H9 (cell line): ENCODE measurements around the gene CALML5. TPM values are rescaled to one million over a fixed set of nuclear protein-coding genes. Genes with fewer than 3 reads are reported as not detected.

ENCODE experiments used
- DNase-seq: peaks from one replicate; pipeline ENCODE4 v3.0.0-alpha.2; 2017
- H2AFZ ChIP-seq: one replicate; pipeline ENCODE4 v1.6.1; 2013; ENCODE audit warnings: mild to moderate bottlenecking, low read length, control low read depth, moderate library complexity
- H2AK5ac ChIP-seq: 2 replicates; pipeline ENCODE4 v1.6.1; 2013; ENCODE audit warnings: low read length, control low read depth, mixed read lengths; ENCODE audit not compliant: insufficient read length
- H2BK120ac ChIP-seq: one replicate; pipeline ENCODE4 v1.6.1; 2013; ENCODE audit warnings: low read depth, mild to moderate bottlenecking, low read length, control low read depth, inconsistent platforms; ENCODE audit not compliant: poor library complexity, severe bottlenecking
- H2BK12ac ChIP-seq: 2 replicates; pipeline ENCODE4 v1.6.1; 2013; ENCODE audit warnings: low read length, control low read depth, mixed read lengths, low read depth; ENCODE audit not compliant: insufficient read length
- H2BK15ac ChIP-seq: 2 replicates; pipeline ENCODE4 v1.6.1; 2013; ENCODE audit warnings: low read depth, low read length, control low read depth
- H2BK20ac ChIP-seq: one replicate; pipeline ENCODE4 v1.6.1; 2013; ENCODE audit warnings: low read depth, mild to moderate bottlenecking, low read length, control low read depth, inconsistent platforms; ENCODE audit not compliant: poor library complexity, severe bottlenecking
- H2BK5ac ChIP-seq: 2 replicates; pipeline ENCODE4 v1.6.1; 2013; ENCODE audit warnings: low read length, control low read depth, mixed read lengths; ENCODE audit not compliant: insufficient read length
- H3K14ac ChIP-seq: 2 replicates; pipeline ENCODE4 v1.6.1; 2013; ENCODE audit warnings: low read length, control low read depth; ENCODE audit not compliant: insufficient read depth
- H3K18ac ChIP-seq: 2 replicates; pipeline ENCODE4 v1.6.1; 2013; ENCODE audit warnings: low read depth, mild to moderate bottlenecking, mixed read lengths, low read length, control low read depth; ENCODE audit not compliant: insufficient read length
- H3K23ac ChIP-seq: 2 replicates; pipeline ENCODE4 v1.6.1; 2013; ENCODE audit warnings: low read length, control low read depth, mixed read lengths, low read depth; ENCODE audit not compliant: insufficient read length
- H3K23me2 ChIP-seq: 2 replicates; pipeline ENCODE4 v1.6.1; 2013; ENCODE audit warnings: low read depth, mild to moderate bottlenecking, mixed read lengths, low read length, control low read depth; ENCODE audit not compliant: insufficient read length, poor library complexity, severe bottlenecking
- H3K27ac ChIP-seq: 2 replicates; pipeline ENCODE4 v1.5.1; 2013; ENCODE audit warnings: low read length, control low read depth, mixed read lengths, low read depth; ENCODE audit not compliant: insufficient read length
- H3K27me3 ChIP-seq: 2 replicates; pipeline ENCODE4 v1.6.1; 2013; ENCODE audit warnings: low read length, control low read depth, inconsistent platforms; ENCODE audit not compliant: insufficient read depth
- H3K4ac ChIP-seq: 2 replicates; pipeline ENCODE4 v1.6.1; 2013; ENCODE audit warnings: low read depth, mild to moderate bottlenecking, control low read depth, inconsistent platforms, low read length, moderate library complexity
- H3K4me1 ChIP-seq: 2 replicates; pipeline ENCODE4 v1.6.1; 2013; ENCODE audit warnings: low read length, control low read depth, inconsistent platforms; ENCODE audit not compliant: insufficient read depth
- H3K4me2 ChIP-seq: 2 replicates; pipeline ENCODE4 v1.6.1; 2013; ENCODE audit warnings: low read length, control low read depth, mixed read lengths; ENCODE audit not compliant: insufficient read length, insufficient read depth
- H3K56ac ChIP-seq: 2 replicates; pipeline ENCODE4 v1.6.1; 2013; ENCODE audit warnings: low read depth, mild to moderate bottlenecking, mixed read lengths, low read length, control low read depth; ENCODE audit not compliant: insufficient read length
- H3K79me1 ChIP-seq: 2 replicates; pipeline ENCODE4 v1.6.1; 2013; ENCODE audit warnings: low read depth, mild to moderate bottlenecking, moderate library complexity, low read length, control low read depth, inconsistent platforms; ENCODE audit not compliant: insufficient read depth, poor library complexity, severe bottlenecking
- H3K79me2 ChIP-seq: 2 replicates; pipeline ENCODE4 v1.6.1; 2013; ENCODE audit warnings: low read length, control low read depth, inconsistent platforms; ENCODE audit not compliant: insufficient read depth
- H3K9ac ChIP-seq: 2 replicates; pipeline ENCODE4 v1.6.1; 2013; ENCODE audit warnings: low read length, control low read depth, mixed read lengths; ENCODE audit not compliant: insufficient read length; ENCODE audit errors: extremely low read depth
- H3K9me3 ChIP-seq: one replicate; pipeline ENCODE4 v1.6.1; 2013; ENCODE audit warnings: low read depth, low read length, inconsistent platforms; ENCODE audit not compliant: control insufficient read depth
- H3T11ph ChIP-seq: one replicate; pipeline ENCODE4 v1.6.1; 2013; ENCODE audit warnings: mild to moderate bottlenecking, low read length, control low read depth, inconsistent platforms
- H4K20me1 ChIP-seq: one replicate; pipeline ENCODE4 v1.6.1; 2013; ENCODE audit not compliant: control insufficient read depth, insufficient read length, insufficient read depth
- H4K5ac ChIP-seq: 2 replicates; pipeline ENCODE4 v1.6.1; 2013; ENCODE audit warnings: low read depth, mild to moderate bottlenecking, mixed read lengths, low read length, control low read depth; ENCODE audit not compliant: insufficient read length
- H4K8ac ChIP-seq: replicated peaks from 2 replicates; pipeline ENCODE4 v1.6.1; 2013; ENCODE audit warnings: low read length, control low read depth, mixed read lengths, low read depth; ENCODE audit not compliant: insufficient read length
- H4K91ac ChIP-seq: 2 replicates; pipeline ENCODE4 v1.6.1; 2013; ENCODE audit warnings: low read depth, mild to moderate bottlenecking, moderate library complexity, mixed read lengths, low read length, control low read depth; ENCODE audit not compliant: insufficient read length
- H3K27ac Mint-ChIP-seq, 3 experiments: 2 replicates in 2 of 3; 3 replicates in 1 of 3; pipeline ENCODE4 v1.8.0; 2020 to 2021; ENCODE audit warnings: mixed read lengths in 3 of 3, mild to moderate bottlenecking in 1 of 3, moderate library complexity in 1 of 3
- H3K27me3 Mint-ChIP-seq: 2 replicates; pipeline ENCODE4 v1.8.0; 2021; ENCODE audit warnings: low read depth, mild to moderate bottlenecking, moderate library complexity, mixed read lengths
- H3K36me3 Mint-ChIP-seq, 3 experiments: 2 replicates in 2 of 3; 3 replicates in 1 of 3; pipeline ENCODE4 v1.8.0; 2020 to 2021; ENCODE audit warnings: low read depth in 3 of 3, mixed read lengths in 3 of 3; ENCODE audit not compliant: insufficient read depth in 1 of 3
- H3K4me1 Mint-ChIP-seq, 2 experiments: 2 replicates each; pipeline ENCODE4 v1.8.0; 2020; ENCODE audit warnings: mixed read lengths in 2 of 2
- H3K4me3 Mint-ChIP-seq, 2 experiments: 2 replicates in 1 of 2; 3 replicates in 1 of 2; pipeline ENCODE4 v1.8.0; 2020 to 2021; ENCODE audit warnings: mild to moderate bottlenecking in 2 of 2, mixed read lengths in 2 of 2, moderate library complexity in 1 of 2
- H3K9me3 Mint-ChIP-seq, 2 experiments: 2 replicates in 1 of 2; 3 replicates in 1 of 2; pipeline ENCODE4 v1.8.0; 2020; ENCODE audit warnings: mild to moderate bottlenecking in 2 of 2, mixed read lengths in 2 of 2, moderate library complexity in 1 of 2
- WGBS: extraction: QIAGEN DNeasy Blood & Tissue Kit; methylation state at CpG from one replicate; pipeline ENCODE4 v1.1.7; 2013; ENCODE audit warnings: missing lambda C conversion rate, low lambda C conversion rate, mixed read lengths; ENCODE audit not compliant: insufficient read length; ENCODE audit errors: extremely low coverage; 5-methylcytosine and 5-hydroxymethylcytosine counted together
- total RNA-seq: library from RNA; stranded (reverse); gene quantifications from 2 replicates; pipeline ENCODE4 v1.2.1, GENCODE V29; 2021
- TF ChIP-seq, protein P1 (sequence below): fragments of 200-600 bp; sonication (generic); conservative IDR thresholded peaks from 3 replicates; pipeline ENCODE4 v1.8.0; 2021; ENCODE audit warnings: antibody characterized with exemption, mild to moderate bottlenecking

The CALML5 gene
- total RNA-seq, 1 experiment from 2014 or later: not detected

GRCh38 chr10:5543623-5544022, 44.3 kb upstream of the CALML5 start:
- H3K56ac ChIP-seq: no peak overlapping the region
- no peaks in the 10 kb centered on the region for H3K79me1 ChIP-seq
- H3K4ac ChIP-seq: no peak overlapping the region
- H2BK5ac ChIP-seq: no peak overlapping the region
- no peak overlapping the region for H2AK5ac ChIP-seq
- no peaks in the 10 kb centered on the region for H3K79me2 ChIP-seq
- WGBS: no CpG with 5 or more reads among the region's 1 CpG
- Mint-ChIP-seq H3K27ac (no peak overlapping the region), H3K9me3 (peaks cover 18 to 23% of the 10 kb centered on the region in 2 experiments), H3K36me3 (peaks cover 5 to 13% (median 6%) of the 10 kb centered on the region in 3 experiments; a peak in 6 of 7 replicates), H3K4me1 (peaks cover 3% of the 10 kb centered on the region in 2 experiments; a peak in 1 of 4 replicates), H3K27me3 (no peaks in the 10 kb centered on the region; the same call in 1 of the 2 replicates), H3K4me3 (no peak overlapping the region)
- no peaks in the 10 kb centered on the region for H3K9me3 ChIP-seq
- H4K5ac ChIP-seq: no peak overlapping the region
- no peak overlapping the region for H3K4me2 ChIP-seq
- no peak for DNase-seq
- H2BK120ac ChIP-seq: no peak overlapping the region
- no peak overlapping the region for H2AFZ ChIP-seq
- H3K4me1 ChIP-seq: no peaks in the 10 kb centered on the region
- H3K18ac ChIP-seq: no peak overlapping the region
- H3K23me2 ChIP-seq: no peaks in the 10 kb centered on the region
- no peak overlapping the region for H4K8ac ChIP-seq
- H3K27me3 ChIP-seq: no peaks in the 10 kb centered on the region
- H2BK20ac ChIP-seq: no peak overlapping the region
- no peak overlapping the region for H2BK15ac ChIP-seq
- H3T11ph ChIP-seq: no peak overlapping the region
- no peak overlapping the region for H3K9ac ChIP-seq
- H4K91ac ChIP-seq: no peak overlapping the region
- TF ChIP-seq, protein P1, sequence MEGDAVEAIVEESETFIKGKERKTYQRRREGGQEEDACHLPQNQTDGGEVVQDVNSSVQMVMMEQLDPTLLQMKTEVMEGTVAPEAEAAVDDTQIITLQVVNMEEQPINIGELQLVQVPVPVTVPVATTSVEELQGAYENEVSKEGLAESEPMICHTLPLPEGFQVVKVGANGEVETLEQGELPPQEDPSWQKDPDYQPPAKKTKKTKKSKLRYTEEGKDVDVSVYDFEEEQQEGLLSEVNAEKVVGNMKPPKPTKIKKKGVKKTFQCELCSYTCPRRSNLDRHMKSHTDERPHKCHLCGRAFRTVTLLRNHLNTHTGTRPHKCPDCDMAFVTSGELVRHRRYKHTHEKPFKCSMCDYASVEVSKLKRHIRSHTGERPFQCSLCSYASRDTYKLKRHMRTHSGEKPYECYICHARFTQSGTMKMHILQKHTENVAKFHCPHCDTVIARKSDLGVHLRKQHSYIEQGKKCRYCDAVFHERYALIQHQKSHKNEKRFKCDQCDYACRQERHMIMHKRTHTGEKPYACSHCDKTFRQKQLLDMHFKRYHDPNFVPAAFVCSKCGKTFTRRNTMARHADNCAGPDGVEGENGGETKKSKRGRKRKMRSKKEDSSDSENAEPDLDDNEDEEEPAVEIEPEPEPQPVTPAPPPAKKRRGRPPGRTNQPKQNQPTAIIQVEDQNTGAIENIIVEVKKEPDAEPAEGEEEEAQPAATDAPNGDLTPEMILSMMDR: no peak
- no peak overlapping the region for H3K23ac ChIP-seq
- H4K20me1 ChIP-seq: no peaks in the 10 kb centered on the region
- H3K27ac ChIP-seq: no peak overlapping the region
- no peak overlapping the region for H3K14ac ChIP-seq
- H2BK12ac ChIP-seq: no peak overlapping the region
